Transverse colon (tissue), 4 donors: ENCODE results near the gene EEFSEC. TPM values are rescaled to one million over a fixed set of nuclear protein-coding genes. Genes with fewer than 3 reads are reported as not detected.

Experiments used
- DNase-seq: peaks from one replicate; pipeline ENCODE4 v3.0.0-alpha.2; 2019
- H3K27ac ChIP-seq, 4 donors: fragments of 200-600 bp; sonication (generic); 2 replicates each; pipeline ENCODE4 v1.5.1; 2016 to 2018; ENCODE audit warnings: inconsistent platforms in 4 of 4
- H3K27me3 ChIP-seq: fragments of 200-600 bp; sonication (generic); 2 replicates; pipeline ENCODE4 v1.5.1; 2017; ENCODE audit warnings: inconsistent platforms
- H3K36me3 ChIP-seq, 4 donors: fragments of 200-600 bp; sonication (generic); 2 replicates each; pipeline ENCODE4 v1.5.1; 2017 to 2019; ENCODE audit warnings: inconsistent platforms in 4 of 4
- H3K4me1 ChIP-seq, 4 donors: fragments of 200-600 bp; sonication (generic); 2 replicates each; pipeline ENCODE4 v1.5.1; 2017 to 2020; ENCODE audit warnings: inconsistent platforms in 4 of 4
- H3K4me3 ChIP-seq, 4 donors: fragments of 200-600 bp; sonication (generic); 1 replicate in 1 of 4; 2 replicates in 3 of 4; pipeline versions ENCODE4 v1.5.1 to v1.6.1; 2017 to 2019; ENCODE audit warnings: inconsistent platforms in 4 of 4
- H3K9me3 ChIP-seq, 2 donors: fragments of 200-600 bp; sonication (generic); 2 replicates each; pipeline ENCODE4 v1.5.1; 2017 to 2019; ENCODE audit warnings: inconsistent platforms in 2 of 2
- CTCF ChIP-seq, 5 experiments: fragments of 200-600 bp in 3 of 5; fragments of 450-650 bp in 2 of 5; sonication (generic) in 3 of 5; IDR thresholded peaks; 1 replicate in 2 of 5; 2 replicates in 3 of 5; pipeline ENCODE4 v1.5.1; 2016 to 2017; ENCODE audit warnings: antibody characterized with exemption in 5 of 5, inconsistent platforms in 3 of 5, mild to moderate bottlenecking in 2 of 5, moderate library complexity in 1 of 5
- EP300 ChIP-seq: sonication (generic); formaldehyde crosslinking; IDR thresholded peaks from one replicate; pipeline ENCODE4 v1.6.1; 2017; ENCODE audit warnings: antibody characterized with exemption, low read depth
- POLR2A ChIP-seq: fragments of 450-650 bp; IDR thresholded peaks from one replicate; pipeline ENCODE4 v1.6.1; 2016; ENCODE audit warnings: antibody characterized with exemption, mild to moderate bottlenecking, moderate library complexity
- POLR2AphosphoS5 ChIP-seq, 3 donors: sonication (generic); formaldehyde crosslinking; IDR thresholded peaks; one replicate each; pipeline ENCODE4 v1.6.1; 2016; ENCODE audit warnings: antibody characterized with exemption in 3 of 3
- WGBS, 2 donors: methylation state at CpG; one replicate each; pipeline ENCODE4 v1.1.5; 2018; ENCODE audit warnings: low coverage in 1 of 2; 5-methylcytosine and 5-hydroxymethylcytosine counted together
- in situ Hi-C, 4 donors: fragments of 200-750 bp; cut with MboI; loops; one replicate each; pipeline versions ENCODE4 v1.15.0 to v1.15.1; 2017; ENCODE audit warnings: low sequenced_read_pairs in 3 of 4, low pct_ligation_motif_present in 1 of 4, low pct_unique_long_range_greater_than_20kb in 1 of 4
- intact Hi-C: fragments of 100-400 bp; cut with DNase I; formaldehyde crosslinking; loops from one replicate; pipeline ENCODE4 v1.15.1; 2023; ENCODE audit warnings: low total_unique reads
- small RNA-seq, 4 donors: library from RNA; depleted of rRNA; stranded (forward); fragments of <200 nt; gene quantifications; one replicate each; pipeline ENCODE3, GENCODE V24; 2016
- total RNA-seq, 4 donors: library from RNA; depleted of rRNA; stranded (reverse); fragments of >200 nt; gene quantifications; one replicate each; pipeline ENCODE4 v1.1.0, GENCODE V29; 2016

Gene EEFSEC
- total RNA-seq, 4 donors from 2014 or later, result 10.3 to 16.8 (median 14.2) TPM

- in situ Hi-C loops, result no loop called here
- Histone ChIP-seq H3K4me1 (no peaks in the 10 kb centered on the region), H3K36me3 (no peaks in the 10 kb centered on the region), H3K4me3 (no peak overlapping the region), H3K27me3 (peaks cover 21% of the 10 kb centered on the region), H3K27ac (no peak overlapping the region), H3K9me3 (no peaks in the 10 kb centered on the region)
- intact Hi-C loops, result no loop called here
- 53 to 83% methylated on average over 7 to 12 of the region's 12 CpGs for WGBS, 2 donors
- TF ChIP-seq CTCF (IDR thresholded peaks at IDR 0.05) (no peak), POLR2A (no peak), EP300 (no peak), POLR2AphosphoS5 (IDR thresholded peaks at IDR 0.05) (no peak)
- DNase-seq, result no peak
These were observed 304.7 kb downstream of the EEFSEC start for GRCh38 chr3:128457937-128458336.

Small RNA genes within 50 kb of the gene (small RNA-seq; reads per million reads assigned to genes)
- 0 reads per million in 4 donors for gene RNU6-823P

Other genes starting within 250 kb of the EEFSEC start
- gene KBTBD12, start 238.2 kb upstream of the EEFSEC start, total RNA-seq, result 10 to 100 TPM in 1 of 4 donors, 1 to 10 TPM in 3; 3.3 to 17.5 (median 4.3) TPM
- gene SEC61A1, start 101.0 kb upstream of the EEFSEC start, total RNA-seq, result 100 to 1,000 TPM in 3 of 4 donors, 10 to 100 TPM in 1; 86.6 to 116 (median 115) TPM
- 10 to 100 TPM in 2 of 4 donors, 1 to 10 TPM in 1, not detected in 1; 1.4 to 16.4 (median 10.1) TPM for gene RUVBL1, start 29.7 kb upstream of the EEFSEC start, total RNA-seq